Measurements from ENCODE around the gene TPRA1.

TPRA1 gene

GRCh38 chr3:127590282-127590592 lies 296 bp downstream of the TPRA1 start:
- no peak for DNase-seq (ENCODE audit: low spot score)

GRCh38 chr3:127589600-127590281 lies 792 bp downstream of the TPRA1 start:
- DNase-seq (ENCODE audit: low spot score) = no peak

- DNase-seq (ENCODE audit: low spot score) = peak; percentile 30
Observed at GRCh38 chr3:127588806-127589577, 1.5 kb downstream of the TPRA1 start.

- DNase-seq (ENCODE audit: low spot score) = no peak
Observed at GRCh38 chr3:127587876-127588275, 2.7 kb downstream of the TPRA1 start.

GRCh38 chr3:127585813-127586413 lies 4.6 kb downstream of the TPRA1 start:
- DNase-seq (ENCODE audit: low spot score) = no peak

GRCh38 chr3:127585163-127585812 lies 5.2 kb downstream of the TPRA1 start:
- no peak for DNase-seq (ENCODE audit: low spot score)

- no peak for DNase-seq (ENCODE audit: low spot score)
Observed at GRCh38 chr3:127584734-127585133, 5.8 kb downstream of the TPRA1 start.

- no peak for DNase-seq (ENCODE audit: low spot score)
Observed at GRCh38 chr3:127580327-127581060, 10.0 kb downstream of the TPRA1 start.

- DNase-seq (ENCODE audit: low spot score) = no peak
Observed at GRCh38 chr3:127578802-127579201, 11.7 kb downstream of the TPRA1 start.

GRCh38 chr3:127578168-127578567 lies 12.4 kb downstream of the TPRA1 start:
- no peak for DNase-seq (ENCODE audit: low spot score)

GRCh38 chr3:127577448-127577847 lies 13.1 kb downstream of the TPRA1 start:
- DNase-seq (ENCODE audit: low spot score) = no peak

GRCh38 chr3:127574880-127575878 lies 15.4 kb downstream of the TPRA1 start:
- DNase-seq (ENCODE audit: low spot score) = peak; percentile 77

- DNase-seq (ENCODE audit: low spot score) = no peak
Observed at GRCh38 chr3:127573912-127574311, 16.6 kb downstream of the TPRA1 start.

- DNase-seq (ENCODE audit: low spot score) = no peak
Observed at GRCh38 chr3:127573401-127573800, 17.1 kb downstream of the TPRA1 start.

GRCh38 chr3:127572735-127573134 lies 17.8 kb downstream of the TPRA1 start:
- no peak for DNase-seq (ENCODE audit: low spot score)

- DNase-seq (ENCODE audit: low spot score) = no peak
Observed at GRCh38 chr3:127572186-127572585, 18.3 kb downstream of the TPRA1 start.

GRCh38 chr3:127570520-127570919 lies 20.0 kb downstream of the TPRA1 start:
- no peak for DNase-seq (ENCODE audit: low spot score)

GRCh38 chr3:127569160-127569559 lies 21.4 kb downstream of the TPRA1 start:
- DNase-seq (ENCODE audit: low spot score) = no peak

GRCh38 chr3:127568586-127568985 lies 21.9 kb downstream of the TPRA1 start:
- DNase-seq (ENCODE audit: low spot score) = no peak

- no peak for DNase-seq (ENCODE audit: low spot score)
Observed at GRCh38 chr3:127566833-127567232, 23.7 kb downstream of the TPRA1 start.

GRCh38 chr3:127565711-127566110 lies 24.8 kb downstream of the TPRA1 start:
- peak; percentile 5 for DNase-seq (ENCODE audit: low spot score)

All from LoVo (cell line).